ENCODE data around the gene PAX7.

GRCh38 chr1:18632218-18632588 is 1.6 kb downstream of the PAX7 start:
- TF ChIP-seq CTCF (IDR thresholded peaks at IDR 0.05) (no peak), EZH2 (IDR thresholded peaks at IDR 0.05; ENCODE audit: borderline replicate concordance, insufficient read depth, low read depth, low read length, poor library complexity, severe bottlenecking) (no peak)

Data from B cell (primary cell).